Erythroblast (primary cell): ENCODE data around the gene SLC27A2.
"Not testable (repeated sequence)": the region's sequence is repeated elsewhere in the genome, so short reads cannot be mapped to it uniquely, and the experiment has no call there.

Source experiments
- GATA1 ChIP-seq: IDR thresholded peaks from 2 replicates; pipeline ENCODE4 v1.6.1; 2011; ENCODE audit warnings: low read depth, mild to moderate bottlenecking, control low read depth, low read length, moderate library complexity
- POLR2A ChIP-seq: IDR thresholded peaks from 2 replicates; pipeline ENCODE4 v1.6.1; 2011; ENCODE audit warnings: mild to moderate bottlenecking, low read length

GRCh38 chr15:50172360-50172895 is 9.6 kb upstream of the SLC27A2 start:
- not testable (repeated sequence) for TF ChIP-seq POLR2A, GATA1
